Suppressor macrophage treated with lipopolysaccharide for 1 hour (primary cell): ENCODE measurements around the gene POU2AF1.
A peak's percentile ranks its signal among the peaks of the same experiment; 100 is the strongest.

Experiments used
- DNase-seq, 3 donors: peaks; one replicate each; pipeline ENCODE4 v3.0.0-alpha.2; 2020 to 2022

POU2AF1 gene

DNA sequence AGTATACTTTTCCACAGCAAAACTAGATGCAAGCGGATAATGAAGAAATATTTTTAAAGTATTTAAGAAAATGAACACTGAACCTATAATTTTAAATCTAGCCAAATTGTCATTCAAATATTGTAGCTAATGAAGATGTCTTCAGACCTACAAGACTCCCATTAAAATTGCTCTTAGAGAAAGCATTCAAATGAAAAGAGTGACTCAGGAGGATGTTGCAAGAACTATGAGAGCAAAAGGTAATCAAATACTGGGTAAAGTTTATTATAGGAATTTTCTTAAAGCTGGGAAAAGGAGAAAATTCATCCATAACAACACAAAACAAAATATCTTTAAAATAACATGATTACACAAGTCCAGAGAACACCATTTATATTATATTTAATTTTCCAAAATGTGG, 5.4 kb upstream of the POU2AF1 start:
- DNase-seq, result no peak

DNA sequence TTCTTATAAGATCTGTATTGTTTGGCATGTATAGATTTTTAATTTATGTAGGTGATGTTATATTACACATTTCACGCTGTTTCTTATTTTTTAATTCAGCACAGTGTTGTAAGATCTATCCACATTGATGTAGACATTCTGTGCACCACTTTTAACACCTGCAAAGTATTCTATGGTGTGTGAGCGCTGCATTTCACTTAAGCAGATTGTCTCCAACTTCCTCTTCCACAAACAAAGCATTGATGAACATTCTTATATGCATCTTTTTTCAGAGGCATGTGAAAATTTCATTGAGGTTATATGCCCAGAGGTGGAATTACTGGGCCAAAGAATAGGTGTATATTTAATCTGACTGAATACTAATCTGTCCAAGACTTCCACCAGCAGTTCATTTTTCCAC, 3.4 kb upstream of the POU2AF1 start:
- DNase-seq, result no peak

DNA sequence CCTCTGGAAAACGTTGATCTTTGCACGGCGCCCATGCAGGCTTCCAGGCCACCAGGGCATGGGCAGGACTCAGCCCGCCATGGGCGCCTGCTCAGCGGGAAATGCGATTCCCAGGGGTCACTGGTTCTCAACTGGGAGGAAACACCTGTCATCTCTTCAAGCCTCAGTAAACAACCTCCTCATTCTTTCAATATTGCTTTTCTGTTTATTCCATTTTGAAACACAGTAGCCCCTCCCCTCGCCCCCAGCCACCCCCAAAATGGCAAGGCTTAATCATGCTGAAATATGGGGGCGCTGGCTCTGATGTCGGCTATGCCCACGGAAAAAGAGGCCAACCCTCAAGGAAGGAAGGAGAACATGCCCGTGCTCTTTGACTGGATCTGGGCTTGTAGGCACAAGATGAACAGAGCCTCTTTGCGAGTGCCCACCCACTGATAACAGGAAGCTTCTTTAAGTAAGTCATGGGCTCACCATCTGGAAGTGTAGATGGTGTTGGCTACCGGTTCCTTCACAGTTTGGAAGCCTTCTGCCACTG, 594 bp upstream of the POU2AF1 start:
- DNase-seq, result no peak

DNA sequence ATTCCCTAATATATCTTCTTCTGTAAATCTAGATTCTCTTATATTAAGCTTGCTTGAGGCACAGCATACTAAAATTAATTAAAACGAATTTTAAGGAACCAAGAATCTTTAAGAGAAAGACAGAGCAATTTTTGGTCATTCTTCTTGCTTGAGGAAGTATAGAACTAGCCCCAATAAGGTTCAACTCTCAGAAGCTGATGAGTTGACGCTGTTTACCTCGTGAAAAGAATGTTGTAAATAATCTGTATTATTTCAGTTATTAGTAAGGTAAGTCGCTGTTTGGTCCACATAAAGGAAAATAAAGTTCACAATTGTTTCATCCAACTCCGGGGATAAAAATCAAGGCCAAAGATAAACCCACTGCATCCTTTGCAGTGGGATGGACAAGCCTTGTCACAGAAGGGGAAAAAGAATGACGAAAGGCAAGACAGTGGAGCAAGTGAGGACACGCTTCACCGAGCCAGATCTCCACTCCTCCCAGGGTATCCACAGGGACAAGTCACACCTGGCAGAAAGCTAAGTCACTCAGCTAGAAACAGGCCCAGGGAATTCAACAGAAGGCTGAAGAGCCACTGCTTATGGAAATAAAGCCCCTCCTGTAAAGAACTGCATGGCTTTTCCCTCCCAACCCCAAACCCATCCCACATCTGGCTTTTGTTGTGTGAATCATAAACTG, 752 bp downstream of the POU2AF1 start:
- no peak for DNase-seq

DNA sequence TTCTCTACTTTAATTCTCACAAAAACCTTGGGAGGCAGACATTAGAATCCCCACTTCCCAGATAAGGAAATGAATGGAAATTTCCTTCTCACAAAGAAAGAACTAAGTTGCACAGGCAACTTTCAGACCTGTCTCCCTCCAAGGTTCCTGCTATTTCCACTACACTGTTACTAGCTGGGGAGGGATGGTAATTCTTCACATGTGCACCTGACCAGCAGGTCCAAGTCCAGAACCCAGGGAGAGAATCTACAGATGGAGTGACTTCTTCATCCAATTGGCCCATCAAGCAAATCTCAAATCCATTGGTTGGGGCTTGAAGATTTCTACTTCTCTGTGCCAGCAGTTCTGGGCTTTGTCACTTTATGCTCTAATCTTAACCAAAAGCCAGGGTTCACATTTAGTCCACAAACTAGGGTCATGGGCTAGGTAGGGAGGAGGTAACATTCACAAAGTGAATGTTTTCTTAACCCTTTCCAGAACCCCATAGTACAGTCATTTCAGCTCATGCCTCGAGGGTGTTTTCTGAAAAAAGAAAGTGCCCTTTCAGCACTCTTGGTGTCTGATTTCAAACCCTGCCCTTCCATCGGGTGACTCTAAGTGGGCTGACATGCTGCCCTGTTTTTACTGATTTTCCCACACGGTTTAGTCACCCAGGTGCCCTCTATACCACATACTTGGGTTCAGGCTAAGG, 2.7 kb downstream of the POU2AF1 start:
- DNase-seq, result no peak

DNA sequence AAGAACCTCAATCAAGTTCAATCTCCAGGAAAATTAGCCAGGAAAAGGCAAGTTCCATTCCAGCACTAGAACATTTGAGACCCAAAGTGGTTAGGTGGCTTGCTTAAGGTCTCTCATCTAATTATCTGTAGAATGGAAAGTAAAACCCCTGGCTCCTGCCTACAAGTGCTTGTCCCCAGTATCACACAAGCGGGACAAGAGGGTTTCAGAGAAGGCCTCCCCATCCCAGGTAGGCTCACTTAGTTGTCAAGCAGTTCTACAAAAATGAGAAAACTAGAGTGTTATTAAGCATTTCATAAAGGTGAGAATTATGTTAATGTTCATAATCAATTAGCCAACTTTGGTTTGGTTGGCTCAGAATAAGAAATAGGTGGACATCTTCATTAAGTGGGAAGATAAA, 5.5 kb downstream of the POU2AF1 start:
- no peak for DNase-seq

DNA sequence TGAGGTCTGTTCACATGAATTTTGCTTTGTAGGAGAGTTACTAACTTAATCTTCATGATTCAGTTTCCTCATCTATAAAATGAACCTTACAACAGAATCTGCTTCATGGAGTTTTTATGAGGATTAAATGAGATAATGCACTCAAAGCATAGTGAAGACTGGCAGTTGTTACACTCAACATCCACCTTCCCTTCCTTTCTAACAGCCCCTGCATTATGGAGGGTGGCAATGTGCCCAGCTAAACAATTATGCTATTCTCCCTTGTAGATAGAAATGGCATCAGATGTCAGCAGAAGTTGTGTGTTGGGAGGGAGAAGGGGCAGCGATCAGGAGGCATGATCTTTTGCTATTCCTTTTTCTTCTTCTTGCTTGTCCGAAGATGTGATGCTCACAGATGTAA, 6.5 kb downstream of the POU2AF1 start:
- DNase-seq, result no peak

DNA sequence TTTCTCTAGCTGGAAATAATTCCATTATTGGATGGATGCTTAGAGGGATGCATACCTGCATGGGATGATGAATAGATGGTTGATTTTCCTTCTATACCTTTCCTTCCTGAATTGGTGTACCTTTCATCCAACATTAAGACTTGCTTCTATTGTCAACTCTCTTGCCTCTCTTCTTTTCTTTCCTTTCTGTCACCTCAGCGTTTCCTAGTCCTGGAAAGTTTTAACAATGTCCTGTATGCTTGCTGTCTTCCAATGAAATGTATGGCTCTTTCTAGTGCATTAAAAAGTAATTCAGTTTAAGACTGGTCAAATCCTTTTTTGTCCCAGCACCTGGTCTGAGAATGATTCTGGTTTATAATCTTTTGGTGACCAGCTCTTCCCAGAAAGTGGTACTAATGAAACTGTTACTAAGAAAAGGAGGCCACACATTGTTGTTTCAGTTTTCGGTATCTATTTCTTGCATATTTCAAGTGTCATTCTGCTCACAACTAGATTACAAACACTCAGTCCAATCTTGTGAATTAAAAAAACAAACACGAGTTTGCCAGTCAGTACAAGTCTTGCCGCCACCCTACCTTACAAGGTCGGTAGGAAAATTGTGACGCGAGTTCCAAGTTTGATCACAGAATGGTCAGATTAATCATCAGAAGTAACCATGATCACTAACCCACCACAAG, 8.0 kb downstream of the POU2AF1 start:
- no peak for DNase-seq

DNA sequence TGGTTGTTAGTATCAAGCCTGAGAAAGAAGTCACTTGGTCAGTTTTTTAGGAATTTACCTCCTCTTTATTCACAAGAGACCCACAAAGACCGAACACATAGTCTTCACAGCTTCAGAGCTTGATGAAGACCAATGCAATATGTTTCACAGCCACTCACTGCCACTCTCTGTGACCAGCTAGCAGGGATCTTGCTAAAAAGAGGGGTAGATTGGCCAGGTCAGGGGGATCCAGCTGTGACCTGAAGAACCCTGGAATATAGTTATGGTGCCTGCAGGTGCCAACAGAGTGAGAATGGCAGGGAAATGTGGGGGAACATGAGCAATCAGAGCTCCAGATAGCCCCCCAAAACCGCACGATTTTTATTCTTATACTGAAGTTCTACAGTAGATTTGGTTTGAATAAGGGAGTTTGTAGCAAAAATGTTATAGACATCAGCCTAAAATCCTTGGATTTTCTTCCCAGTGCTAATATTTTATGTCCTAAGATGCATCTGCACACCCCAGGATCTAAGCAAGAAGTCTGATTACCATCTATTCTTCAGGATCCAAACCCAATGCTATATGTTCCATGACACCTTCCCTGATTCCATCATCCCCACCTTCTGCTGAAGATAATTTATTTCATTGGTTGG, 8.7 kb downstream of the POU2AF1 start:
- no peak for DNase-seq

DNA sequence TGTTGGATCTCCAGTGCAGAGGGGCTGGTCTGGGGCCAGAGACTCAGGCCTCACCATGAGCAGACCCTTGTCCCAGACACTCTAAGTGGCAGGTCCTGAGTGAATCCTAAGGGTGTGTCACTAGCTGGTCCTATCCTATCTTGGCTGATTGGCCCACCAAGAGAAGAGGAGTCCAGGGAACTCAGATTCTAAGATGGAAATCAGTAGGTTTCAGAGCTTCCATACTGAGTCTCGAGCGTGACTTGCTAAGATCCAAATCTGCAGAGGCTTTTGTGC, 10.9 kb downstream of the POU2AF1 start:
- DNase-seq, result no peak

DNA sequence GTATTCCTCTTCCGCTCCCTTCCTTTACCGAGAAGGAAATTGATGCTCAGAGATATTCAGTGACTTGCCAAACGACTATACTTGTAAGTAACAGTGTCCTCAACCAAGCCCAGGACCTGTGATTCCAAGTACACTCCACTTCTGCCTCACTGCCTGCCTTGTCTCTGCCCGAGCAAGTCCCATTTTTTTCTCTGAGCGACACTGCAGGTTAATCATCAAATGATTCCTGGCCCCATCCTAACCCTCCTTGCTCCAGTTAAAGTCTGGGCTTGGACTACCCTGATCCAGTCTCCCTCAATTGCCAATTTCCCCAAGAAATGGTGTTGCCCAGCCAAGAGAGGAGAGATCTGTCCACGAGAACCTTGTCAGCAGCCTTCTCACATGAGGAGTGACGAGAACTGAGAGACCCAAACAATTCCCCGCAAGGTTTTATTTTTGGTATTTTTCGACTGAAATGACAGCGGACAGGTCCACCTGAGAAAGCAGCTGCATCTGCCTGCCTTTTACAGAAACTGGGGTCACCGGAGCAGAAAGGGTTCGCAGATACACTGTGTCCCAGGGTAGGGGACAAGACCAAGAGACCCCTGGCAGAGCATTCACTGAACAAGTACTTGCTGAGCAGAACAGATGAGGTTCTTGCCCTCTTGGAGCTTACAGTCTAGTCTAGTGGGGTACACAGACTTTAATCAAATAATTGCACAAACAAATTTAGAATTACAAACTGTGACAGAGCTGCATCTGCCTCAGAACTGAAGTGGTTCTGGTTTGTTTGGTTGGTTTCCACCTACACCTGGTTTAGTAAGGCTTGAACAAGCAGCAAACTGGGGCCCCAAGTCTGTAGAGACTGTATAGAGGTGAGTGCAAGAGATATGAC, 11.4 kb downstream of the POU2AF1 start:
- no peak for DNase-seq

DNA sequence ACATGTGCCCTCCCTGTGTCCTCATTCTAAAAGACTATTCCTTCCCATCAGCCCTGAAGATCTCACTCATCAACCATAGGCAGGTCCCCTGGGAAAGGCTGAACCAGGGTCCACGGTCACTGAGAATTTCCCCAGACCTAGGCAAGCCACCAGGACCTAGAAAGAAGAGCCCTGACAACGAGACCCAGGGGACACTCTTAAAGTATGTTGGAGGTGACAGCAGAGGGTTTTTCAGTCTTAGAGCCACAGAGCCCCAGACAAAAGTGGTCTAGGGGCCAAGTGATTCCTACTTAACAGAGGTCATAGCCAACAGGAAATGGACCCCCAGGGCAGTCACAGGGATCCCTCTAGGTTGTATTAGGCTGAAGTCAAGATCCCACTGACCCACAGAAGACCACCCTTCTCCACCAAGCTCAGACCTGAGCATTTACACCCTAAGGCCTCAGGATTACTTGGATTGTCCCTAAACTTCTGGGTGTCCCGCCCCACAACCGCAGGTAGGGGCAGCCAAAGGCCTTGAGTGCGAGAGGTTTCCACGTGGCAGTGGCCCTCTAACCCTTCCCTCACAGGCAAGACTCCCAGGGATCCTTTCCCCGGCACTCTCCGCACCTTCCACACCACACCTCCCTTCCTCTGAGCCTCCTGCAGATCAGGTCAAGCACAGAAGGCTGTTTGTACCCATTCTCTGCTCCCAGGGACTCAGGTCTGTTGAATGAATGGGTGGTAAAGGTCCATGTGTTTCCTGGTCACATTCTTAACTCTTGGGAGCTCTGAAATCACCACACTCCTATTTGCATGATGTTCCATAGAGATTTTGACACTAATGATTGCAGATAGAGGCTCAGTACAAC, 12.3 kb downstream of the POU2AF1 start:
- no peak for DNase-seq

DNA sequence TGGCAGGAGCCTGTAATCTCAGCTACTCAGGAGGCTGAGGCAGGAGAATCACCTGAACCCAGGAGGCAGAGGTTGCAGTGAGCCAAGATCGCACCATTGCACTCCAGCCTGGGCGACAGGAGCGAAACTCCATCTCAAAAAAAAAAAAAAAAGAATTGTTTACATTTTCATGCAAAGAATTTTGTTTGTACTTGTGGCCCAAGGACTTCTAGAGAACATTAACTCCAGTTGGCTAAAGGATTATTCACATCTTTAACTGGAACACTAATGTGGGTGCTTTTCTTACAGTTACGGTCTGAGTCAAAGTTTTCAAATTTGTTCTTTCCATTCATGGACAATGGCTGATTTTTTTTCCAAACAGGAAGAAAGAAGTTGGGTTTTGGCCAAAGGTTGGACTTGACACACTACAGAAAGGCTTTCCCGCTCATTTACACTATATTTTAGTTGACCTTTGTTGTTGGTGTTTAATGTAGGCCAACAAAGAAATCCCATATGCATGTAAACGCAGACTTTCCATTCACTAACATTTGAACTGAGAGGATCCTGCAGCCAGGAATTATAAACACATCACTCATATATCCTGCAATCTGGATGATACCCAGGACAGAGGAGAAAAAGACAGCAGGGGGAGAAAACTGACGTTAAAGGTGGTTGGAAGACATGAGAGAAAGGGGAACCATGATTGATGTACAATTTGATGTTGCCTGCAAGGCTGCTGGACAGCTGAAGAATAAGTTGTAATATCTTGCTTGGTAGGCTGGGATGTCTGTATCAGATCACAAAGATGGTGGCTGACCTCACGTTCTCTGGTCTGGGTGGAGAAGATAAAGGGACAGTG, 13.1 kb downstream of the POU2AF1 start:
- DNase-seq, result no peak

DNA sequence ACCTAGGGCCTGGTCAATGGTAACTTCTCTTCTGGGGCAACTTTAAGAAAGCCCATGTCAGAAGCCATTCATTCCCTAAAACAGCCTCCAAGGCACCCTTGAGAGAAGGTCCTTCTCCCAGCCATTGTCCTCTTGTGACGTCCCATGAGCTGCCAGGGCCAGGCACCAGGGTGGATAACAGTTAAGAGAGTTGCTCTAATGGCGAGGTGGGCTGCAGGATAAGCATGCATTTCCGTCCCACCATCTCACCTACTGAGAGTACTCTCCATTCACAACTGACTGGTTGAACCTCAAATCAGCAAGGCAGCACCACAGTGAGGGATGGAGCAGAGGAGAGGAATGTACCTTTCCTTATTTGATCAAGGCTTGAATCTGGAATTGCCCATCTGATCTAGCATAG, 14.6 kb downstream of the POU2AF1 start:
- DNase-seq, result no peak

DNA sequence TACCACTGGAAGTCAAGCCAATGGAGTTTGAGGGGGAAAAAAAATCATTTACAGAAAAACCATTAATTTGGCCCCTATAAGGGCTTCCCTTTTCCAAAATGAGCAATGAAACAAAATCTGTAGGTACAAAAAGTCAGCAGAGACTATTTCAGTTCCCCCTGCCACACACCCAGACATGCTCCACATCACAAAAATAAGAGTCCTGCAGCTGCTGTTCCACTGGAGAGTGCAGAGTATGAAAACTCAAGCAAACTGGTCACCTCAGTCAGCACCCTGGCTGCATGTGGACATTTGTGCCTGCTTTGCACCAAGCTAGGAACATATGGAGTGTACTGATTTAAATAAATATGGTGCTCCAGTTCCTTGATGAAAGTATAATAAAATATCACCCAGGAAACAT, 15.1 kb downstream of the POU2AF1 start:
- no peak for DNase-seq

DNA sequence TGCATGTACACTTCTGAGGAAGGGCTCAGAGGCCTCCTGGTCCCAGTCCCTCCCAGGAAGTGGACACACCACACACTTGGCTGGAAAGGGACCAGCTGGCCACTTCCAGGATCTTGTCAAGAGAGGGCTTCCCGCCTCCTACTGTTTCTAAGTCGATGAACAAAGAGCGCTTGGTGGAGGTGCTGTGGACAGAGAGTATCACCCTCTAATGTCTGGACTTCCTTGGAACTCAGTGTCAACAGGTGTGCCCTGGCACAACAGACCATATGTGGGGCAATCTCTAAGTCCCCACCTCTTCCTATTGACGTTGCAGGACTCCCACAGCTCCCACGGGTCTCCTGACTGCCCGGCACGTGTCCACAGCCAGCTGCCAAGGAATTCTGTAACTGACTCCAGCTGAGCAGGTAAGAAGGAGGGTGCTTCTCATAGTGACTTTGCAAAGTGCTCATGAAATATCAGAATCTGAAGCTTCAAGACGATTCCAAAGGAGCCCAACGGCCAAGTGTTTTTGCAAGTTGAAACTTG, 16.1 kb downstream of the POU2AF1 start:
- no peak for DNase-seq

DNA sequence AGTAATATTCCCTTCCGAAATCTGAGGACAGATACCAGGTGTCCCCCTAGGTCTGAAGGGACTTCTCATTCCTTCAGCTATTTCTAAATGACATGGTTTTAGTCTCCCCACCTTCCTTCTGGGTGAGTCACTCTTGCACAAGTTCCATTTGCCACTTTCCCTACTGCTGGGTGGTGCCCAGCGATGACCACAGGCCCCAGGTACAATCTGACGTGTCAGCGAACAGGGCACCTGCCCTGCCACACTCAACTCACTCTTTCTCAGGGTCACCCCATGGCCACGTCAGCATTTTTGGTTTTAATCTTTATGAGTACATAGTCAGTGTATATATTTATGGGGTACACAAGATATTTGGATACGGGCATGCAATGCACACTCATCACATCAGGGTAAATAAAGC, 17.2 kb downstream of the POU2AF1 start:
- DNase-seq, result peak in 1 of 3 donors; percentile 4

DNA sequence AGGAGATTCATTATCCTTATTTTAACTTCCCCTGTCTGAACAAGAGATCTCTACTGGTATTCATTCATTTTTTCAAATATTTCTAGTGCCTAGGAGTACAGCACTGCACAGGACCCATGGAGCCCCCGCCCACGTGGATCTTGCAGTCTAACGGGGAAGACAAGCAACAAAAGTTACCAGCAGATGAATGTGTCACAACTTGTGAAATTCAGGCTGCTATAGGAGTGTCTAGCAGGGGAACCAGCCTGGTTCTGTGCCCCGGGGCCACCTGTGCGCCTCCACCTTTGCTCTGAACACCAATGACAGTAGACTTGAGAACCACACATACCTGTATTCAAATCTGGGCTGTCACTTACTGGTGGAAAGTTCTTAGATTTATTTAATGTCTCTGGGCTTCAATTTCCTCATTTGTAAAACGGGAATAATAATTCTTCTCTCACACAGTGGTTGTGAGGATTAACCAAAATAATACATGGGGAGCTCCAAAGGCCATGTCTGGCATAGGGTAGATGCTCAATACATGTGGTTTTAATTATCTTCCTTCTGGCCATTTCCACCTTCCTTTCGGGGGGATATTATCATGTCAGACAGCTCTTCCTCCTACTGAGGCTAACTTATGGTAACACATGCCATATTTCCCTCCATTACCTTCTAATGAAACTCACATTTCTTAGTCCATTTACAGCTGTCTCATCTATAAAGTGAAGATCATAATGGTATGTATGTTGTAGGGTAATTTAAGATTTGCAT, 17.8 kb downstream of the POU2AF1 start:
- DNase-seq, result peak; percentile 15 to 65 (median 32)

DNA sequence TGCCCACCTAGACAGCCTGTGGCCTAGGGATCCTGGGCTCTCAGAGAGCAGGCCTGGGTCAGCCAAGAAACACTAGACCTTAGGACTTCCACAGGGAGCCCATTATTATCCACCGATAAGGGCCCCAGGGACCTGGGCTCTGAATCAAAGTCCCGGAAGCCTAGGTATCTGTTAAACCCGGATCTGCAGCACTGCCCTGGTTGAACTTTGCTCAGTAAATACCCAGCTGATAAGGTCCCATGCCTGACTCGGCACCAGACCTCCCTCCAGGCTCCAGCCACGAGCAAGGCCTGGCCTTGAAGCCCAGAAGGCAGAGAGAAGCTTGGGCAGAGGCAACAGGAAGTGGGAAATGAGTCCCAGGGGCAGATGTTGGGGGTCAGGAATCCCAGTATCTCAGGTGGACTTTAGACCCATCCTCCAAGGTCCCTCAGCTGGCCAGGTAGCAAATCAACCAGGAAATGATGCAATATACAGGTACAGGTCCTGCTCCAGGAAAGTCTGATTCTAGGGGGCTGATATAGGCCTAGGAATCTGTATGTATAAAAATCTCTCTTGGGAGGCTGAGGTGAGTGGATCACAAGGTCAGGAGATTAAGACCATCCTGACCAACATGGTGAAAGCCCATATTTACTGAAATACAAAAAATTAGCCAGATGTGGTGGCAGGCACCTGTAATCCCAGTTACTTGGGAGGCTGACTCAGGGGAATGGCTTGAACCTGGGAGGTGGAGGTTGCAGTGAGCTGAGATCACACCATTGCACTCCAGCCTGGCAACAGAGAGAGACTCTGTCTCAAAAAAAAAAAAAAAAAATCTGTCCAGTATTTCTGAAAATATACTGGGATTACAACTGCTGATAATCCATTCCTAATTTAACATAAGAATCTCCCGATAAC, 18.7 kb downstream of the POU2AF1 start:
- DNase-seq, result no peak
